Measurements from ENCODE around the gene NTRK3. TPM values are rescaled to one million over a fixed set of nuclear protein-coding genes. Genes with fewer than 3 reads are reported as not detected.

Gene NTRK3
- not detected in 2 replicates for total RNA-seq

GRCh38 chr15:88256279-88257230, at the start of gene NTRK3:
Gene NTRK3, minus strand, starts transcription at chr15:88256739. Its CDS starts 586 bp downstream, at chr15:88256153.
- TF ChIP-seq, protein P1, sequence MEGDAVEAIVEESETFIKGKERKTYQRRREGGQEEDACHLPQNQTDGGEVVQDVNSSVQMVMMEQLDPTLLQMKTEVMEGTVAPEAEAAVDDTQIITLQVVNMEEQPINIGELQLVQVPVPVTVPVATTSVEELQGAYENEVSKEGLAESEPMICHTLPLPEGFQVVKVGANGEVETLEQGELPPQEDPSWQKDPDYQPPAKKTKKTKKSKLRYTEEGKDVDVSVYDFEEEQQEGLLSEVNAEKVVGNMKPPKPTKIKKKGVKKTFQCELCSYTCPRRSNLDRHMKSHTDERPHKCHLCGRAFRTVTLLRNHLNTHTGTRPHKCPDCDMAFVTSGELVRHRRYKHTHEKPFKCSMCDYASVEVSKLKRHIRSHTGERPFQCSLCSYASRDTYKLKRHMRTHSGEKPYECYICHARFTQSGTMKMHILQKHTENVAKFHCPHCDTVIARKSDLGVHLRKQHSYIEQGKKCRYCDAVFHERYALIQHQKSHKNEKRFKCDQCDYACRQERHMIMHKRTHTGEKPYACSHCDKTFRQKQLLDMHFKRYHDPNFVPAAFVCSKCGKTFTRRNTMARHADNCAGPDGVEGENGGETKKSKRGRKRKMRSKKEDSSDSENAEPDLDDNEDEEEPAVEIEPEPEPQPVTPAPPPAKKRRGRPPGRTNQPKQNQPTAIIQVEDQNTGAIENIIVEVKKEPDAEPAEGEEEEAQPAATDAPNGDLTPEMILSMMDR (IDR thresholded peaks at IDR 0.05): no peak
- no peaks in the 10 kb centered on the region for H3K36me3 Mint-ChIP-seq (ENCODE audit: low read depth)
- no peak for DNase-seq
- ChIA-PET POLR2A (no interaction called here), CTCF (no interaction called here)
- peaks cover 69% of the 10 kb centered on the region for H3K27me3 Mint-ChIP-seq
- no peaks in the 10 kb centered on the region for H3K9me3 Mint-ChIP-seq
- H3K4me1 Mint-ChIP-seq: peaks cover 20% of the 10 kb centered on the region
- intact Hi-C loops (cut with micrococcal nuclease): no loop called here
- H3K4me3 Mint-ChIP-seq: peak within 1 kb of the TSS; percentile 68
- ATAC-seq (ENCODE audit: low read depth): no peak
- H3K27ac Mint-ChIP-seq: no peak within 1 kb of the TSS

DNA sequence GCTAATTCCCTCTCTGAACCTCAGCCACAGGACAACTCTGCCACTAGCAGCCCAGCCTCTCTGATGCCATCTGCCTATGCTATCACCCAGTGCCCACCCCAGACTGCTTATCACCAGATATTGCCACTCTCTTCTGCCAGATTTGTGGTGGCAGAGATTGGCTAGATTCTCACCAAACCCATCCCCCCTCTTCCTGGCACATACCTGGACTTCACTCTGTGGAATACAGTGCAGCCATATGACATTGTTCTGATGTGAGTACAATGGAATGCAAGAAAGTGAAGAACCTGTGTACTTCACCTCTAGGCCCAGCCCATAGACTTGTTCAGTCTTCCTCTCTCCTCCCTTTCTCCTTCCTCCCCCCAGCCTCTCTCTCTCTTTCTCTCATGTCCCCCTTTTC, 46.9 kb upstream of the NTRK3 start:
- H3K9me3 Mint-ChIP-seq: no peaks in the 10 kb centered on the region
- ATAC-seq (ENCODE audit: low read depth) (no peak), DNase-seq (no peak)
- CTCF ChIA-PET: no interaction called here
- H3K4me1 Mint-ChIP-seq: no peaks in the 10 kb centered on the region
- POLR2A ChIA-PET: no interaction called here
- no peak overlapping the region for H3K4me3 Mint-ChIP-seq
- TF ChIP-seq, protein P1 (IDR thresholded peaks at IDR 0.05): no peak
- peaks cover 8% of the 10 kb centered on the region for H3K27me3 Mint-ChIP-seq
- H3K36me3 Mint-ChIP-seq (ENCODE audit: low read depth): no peaks in the 10 kb centered on the region
- intact Hi-C loops (cut with micrococcal nuclease): no loop called here
- no peak overlapping the region for H3K27ac Mint-ChIP-seq

- DNase-seq (no peak), ATAC-seq (ENCODE audit: low read depth) (no peak)
- intact Hi-C loops (cut with micrococcal nuclease): no loop called here
- CTCF ChIA-PET: no interaction called here
- H3K4me3 Mint-ChIP-seq: no peak overlapping the region
- no peaks in the 10 kb centered on the region for H3K9me3 Mint-ChIP-seq
- peaks cover under 1% of the 10 kb centered on the region for H3K27me3 Mint-ChIP-seq
- H3K36me3 Mint-ChIP-seq (ENCODE audit: low read depth): no peaks in the 10 kb centered on the region
- TF ChIP-seq, protein P1 (IDR thresholded peaks at IDR 0.05): no peak
- POLR2A ChIA-PET: no interaction called here
- H3K27ac Mint-ChIP-seq: no peak overlapping the region
- no peaks in the 10 kb centered on the region for H3K4me1 Mint-ChIP-seq
These were observed 45.8 kb upstream of the NTRK3 start for GRCh38 chr15:88302373-88302772.

DNA sequence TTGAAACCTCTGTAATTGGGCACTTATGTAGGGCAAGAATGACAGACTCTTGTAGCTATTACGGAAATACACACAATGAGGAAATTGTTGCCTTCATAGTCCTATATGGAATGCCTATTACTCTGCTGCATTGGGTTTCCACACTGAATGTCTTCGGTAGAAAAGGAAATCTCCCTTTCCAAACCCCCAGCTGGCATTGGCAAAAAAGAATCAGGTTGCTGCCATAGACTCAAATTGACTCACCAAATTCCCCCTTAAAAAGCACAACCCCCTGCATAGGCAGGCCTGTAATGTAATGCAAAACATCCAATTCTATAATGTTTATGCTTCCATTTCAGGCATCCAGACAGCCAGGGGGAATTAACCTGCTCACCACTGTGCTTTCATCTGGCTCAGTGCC, 44.8 kb upstream of the NTRK3 start:
- no peak overlapping the region for H3K27ac Mint-ChIP-seq
- DNase-seq (no peak), ATAC-seq (ENCODE audit: low read depth) (no peak)
- H3K36me3 Mint-ChIP-seq (ENCODE audit: low read depth): no peaks in the 10 kb centered on the region
- CTCF ChIA-PET: no interaction called here
- H3K27me3 Mint-ChIP-seq: no peaks in the 10 kb centered on the region
- no peaks in the 10 kb centered on the region for H3K9me3 Mint-ChIP-seq
- H3K4me3 Mint-ChIP-seq: no peak overlapping the region
- H3K4me1 Mint-ChIP-seq: no peaks in the 10 kb centered on the region
- intact Hi-C loops (cut with micrococcal nuclease): no loop called here
- POLR2A ChIA-PET: no interaction called here
- TF ChIP-seq, protein P1 (IDR thresholded peaks at IDR 0.05): no peak

GRCh38 chr15:88300861-88301260, 44.3 kb upstream of the NTRK3 start:
- Mint-ChIP-seq H3K9me3 (no peaks in the 10 kb centered on the region), H3K4me3 (no peak overlapping the region), H3K36me3 (ENCODE audit: low read depth) (no peaks in the 10 kb centered on the region), H3K4me1 (no peaks in the 10 kb centered on the region), H3K27me3 (no peaks in the 10 kb centered on the region), H3K27ac (no peak overlapping the region)
- DNase-seq (no peak), ATAC-seq (ENCODE audit: low read depth) (no peak)
- intact Hi-C loops (cut with micrococcal nuclease): no loop called here
- TF ChIP-seq, protein P1 (IDR thresholded peaks at IDR 0.05): no peak
- CTCF ChIA-PET: no interaction called here
- POLR2A ChIA-PET: no interaction called here

Measured in activated B cell treated with CpG ODN at 0.5 μM for 24 hours (primary cell).